Common myeloid progenitor, CD34-positive (primary cell): ENCODE data around the gene ABCG1.

Source experiments
- CTCF ChIA-PET: fragments of 350-600 bp; sonication (Branson Sonifier 250); formaldehyde crosslinking; loops from one replicate; lab custom pipeline; 2021; ENCODE audit warnings: antibody characterized with exemption; lab: Charles Lee
- POLR2A ChIA-PET: fragments of 350-600 bp; sonication (Branson Sonifier 250); formaldehyde crosslinking; loops from one replicate; lab custom pipeline; 2021; ENCODE audit warnings: antibody characterized with exemption; lab: Charles Lee
- DNase-seq, 3 donors: peaks; one replicate each; pipeline versions ENCODE4 v3.0.0 to v3.0.0-alpha.2; 2013
- H3K27ac ChIP-seq, 2 experiments: 1 replicate in 1 of 2; 2 replicates in 1 of 2; pipeline ENCODE4 v1.7.0; 2013; ENCODE audit warnings: inconsistent platforms in 2 of 2, low read length in 2 of 2, mild to moderate bottlenecking in 2 of 2, low read depth in 1 of 2, moderate library complexity in 1 of 2; ENCODE audit not compliant: severe bottlenecking in 2 of 2, insufficient read depth in 1 of 2, poor library complexity in 1 of 2
- H3K27me3 ChIP-seq, 5 experiments: replicated peaks in 2 of 5; 1 replicate in 3 of 5; 2 replicates in 2 of 5; pipeline versions ENCODE4 v1.6.1 to v1.7.0; 2013; ENCODE audit warnings: low read length in 4 of 5, mild to moderate bottlenecking in 2 of 5, moderate library complexity in 2 of 5, inconsistent platforms in 1 of 5; ENCODE audit not compliant: insufficient read depth in 5 of 5, control insufficient read depth in 4 of 5
- H3K36me3 ChIP-seq, 4 experiments: 1 replicate in 2 of 4; 2 replicates in 2 of 4; pipeline versions ENCODE4 v1.6.1 to v1.7.0; 2013; ENCODE audit warnings: low read length in 3 of 4, control low read depth in 1 of 4, mild to moderate bottlenecking in 1 of 4; ENCODE audit not compliant: control insufficient read depth in 4 of 4, insufficient read depth in 4 of 4
- H3K4me1 ChIP-seq, 4 experiments: 1 replicate in 3 of 4; 2 replicates in 1 of 4; pipeline versions ENCODE4 v1.6.1 to v1.7.1; 2013; ENCODE audit warnings: low read length in 3 of 4, mild to moderate bottlenecking in 3 of 4, control low read depth in 1 of 4, inconsistent platforms in 1 of 4, moderate library complexity in 1 of 4; ENCODE audit not compliant: control insufficient read depth in 4 of 4, insufficient read depth in 4 of 4; ENCODE audit errors: control extremely low read depth in 1 of 4
- H3K4me3 ChIP-seq, 7 experiments: 1 replicate in 4 of 7; 2 replicates in 3 of 7; pipeline versions ENCODE4 v1.5.1 to v1.7.0; 2013; ENCODE audit warnings: mild to moderate bottlenecking in 7 of 7, low read length in 6 of 7, moderate library complexity in 6 of 7, inconsistent platforms in 2 of 7, low read depth in 2 of 7, control low read depth in 1 of 7; ENCODE audit not compliant: insufficient read depth in 4 of 7, control insufficient read depth in 1 of 7; ENCODE audit errors: extremely low read depth in 1 of 7
- H3K9me3 ChIP-seq, 5 experiments: 1 replicate in 4 of 5; 2 replicates in 1 of 5; pipeline versions ENCODE4 v1.6.1 to v1.7.1; 2013; ENCODE audit warnings: low read length in 4 of 5, mild to moderate bottlenecking in 2 of 5, inconsistent platforms in 1 of 5, low read depth in 1 of 5, moderate library complexity in 1 of 5; ENCODE audit not compliant: control insufficient read depth in 4 of 5, insufficient read depth in 2 of 5; ENCODE audit errors: control extremely low read depth in 1 of 5
- WGBS: methylation state at CpG from one replicate; pipeline ENCODE4 v1.1.5; 2013; ENCODE audit not compliant: insufficient coverage; 5-methylcytosine and 5-hydroxymethylcytosine counted together

Gene ABCG1

GRCh38 chr21:42296501-42296900 is 77.6 kb downstream of the ABCG1 start:
- ChIA-PET POLR2A (no interaction called here), CTCF (interaction anchor here (0.7 to 4.7 kb wide), 7 partner anchors 13 to 158 kb away, joined by 3 to 21 read pairs (median 4); partner anchors contain the start of gene TFF3)
- Histone ChIP-seq H3K4me3 (no peak overlapping the region), H3K27me3 (no peaks in the 10 kb centered on the region), H3K27ac (no peak overlapping the region), H3K9me3 (no peaks in the 10 kb centered on the region), H3K4me1 (peaks cover 0 to 16% (median 5%) of the 10 kb centered on the region in 4 experiments), H3K36me3 (peaks cover 6 to 59% (median 23%) of the 10 kb centered on the region in 4 experiments)
- WGBS, result 86% methylated on average over 6 of the region's 7 CpGs
- no peak for DNase-seq

DNA sequence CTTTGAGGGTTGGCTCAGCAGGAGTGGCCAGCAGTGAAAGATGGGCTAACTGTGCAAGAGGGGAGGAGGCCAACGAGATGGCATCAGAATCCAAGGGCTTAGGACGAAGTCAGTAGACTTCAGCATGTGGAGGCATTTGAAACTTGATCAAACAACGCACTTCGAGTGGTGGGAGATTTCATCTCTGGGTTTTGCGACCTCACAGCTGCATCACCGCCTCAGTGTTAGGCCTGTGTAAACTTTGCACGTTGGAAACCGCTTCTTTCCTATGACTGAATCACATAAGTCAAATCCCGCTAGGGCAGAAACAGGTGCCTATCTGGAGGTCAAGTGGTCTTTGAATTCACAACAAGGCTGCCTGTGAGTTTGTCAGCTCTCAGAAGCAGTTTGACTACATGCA is 78.4 kb downstream of the ABCG1 start:
- H3K27me3 ChIP-seq, result no peaks in the 10 kb centered on the region
- no peak for DNase-seq
- H3K27ac ChIP-seq, result no peak overlapping the region
- CTCF ChIA-PET, result interaction anchor here (0.8 to 4.7 kb wide), 5 partner anchors 12 to 179 kb away, joined by 3 to 21 read pairs (median 4); no protein-coding TSS in a partner anchor
- no peaks in the 10 kb centered on the region for H3K9me3 ChIP-seq
- POLR2A ChIA-PET, result no interaction called here
- peaks cover 0 to 25% (median 14%) of the 10 kb centered on the region in 4 experiments for H3K4me1 ChIP-seq
- H3K36me3 ChIP-seq, result peaks cover 6 to 50% (median 19%) of the 10 kb centered on the region in 4 experiments
- H3K4me3 ChIP-seq, result no peak overlapping the region
- 89% methylated on average over 9 of the region's 9 CpGs for WGBS

DNA sequence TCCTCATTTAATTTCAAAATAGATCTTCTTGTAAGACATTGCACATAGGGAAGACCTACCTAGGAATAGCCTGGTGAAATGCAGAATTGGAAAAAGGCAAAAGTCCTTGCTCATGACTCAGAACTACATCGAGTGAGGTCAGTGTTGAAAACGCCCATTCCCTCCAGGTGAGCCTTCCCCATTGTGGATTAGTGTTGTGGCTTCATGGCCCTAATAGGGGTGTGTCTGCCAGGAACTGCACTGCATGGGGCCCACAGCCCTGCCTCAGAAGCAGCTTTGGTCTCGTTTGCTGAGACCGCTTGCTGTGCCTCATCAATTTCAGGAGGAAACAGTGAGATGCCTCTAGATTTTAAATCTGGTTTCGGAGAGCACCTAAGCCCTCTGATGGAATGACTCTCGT is 79.3 kb downstream of the ABCG1 start:
- POLR2A ChIA-PET, result no interaction called here
- no peaks in the 10 kb centered on the region for H3K9me3 ChIP-seq

DNA sequence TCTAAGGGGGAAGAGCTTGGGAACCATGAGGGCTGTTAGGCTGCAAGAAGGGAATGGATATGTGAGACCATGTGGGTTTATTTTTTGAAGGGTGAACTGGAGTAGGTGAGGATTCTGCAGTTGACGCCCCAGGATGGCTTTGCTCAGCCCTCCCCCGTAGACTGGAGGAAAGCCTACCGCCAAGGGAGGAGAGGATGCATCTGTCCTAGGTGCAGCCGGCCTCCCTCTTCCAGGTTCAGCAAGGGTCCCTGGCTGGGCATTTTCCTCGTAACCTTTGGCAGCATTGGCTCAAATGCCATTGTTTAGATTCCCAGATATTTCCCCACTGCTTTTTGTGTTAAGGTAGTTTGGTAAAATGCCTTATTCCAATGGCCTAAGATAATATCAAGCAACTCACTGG is 79.7 kb downstream of the ABCG1 start:
- 93% methylated on average over 3 of the region's 5 CpGs for whole genome bisulfite sequencing
- Histone ChIP-seq H3K27me3 (no peaks in the 10 kb centered on the region), H3K27ac (no peak overlapping the region), H3K9me3 (no peaks in the 10 kb centered on the region), H3K36me3 (peaks cover 3 to 37% (median 11%) of the 10 kb centered on the region in 4 experiments), H3K4me3 (no peak overlapping the region), H3K4me1 (peaks cover 0 to 33% (median 17%) of the 10 kb centered on the region in 4 experiments)
- CTCF ChIA-PET, result interaction anchor here (1.4 to 4.7 kb wide), 2 partner anchors 11 to 19 kb away, joined by 3 to 21 read pairs; no protein-coding TSS in a partner anchor
- POLR2A ChIA-PET, result no interaction called here
- DNase-seq, result no peak

More for the DNA sequence above, 79.3 kb downstream of the ABCG1 start:
- WGBS, result 86% methylated on average over 6 of the region's 6 CpGs
- CTCF ChIA-PET, result interaction anchor here (1.3 to 4.7 kb wide), 4 partner anchors 11 to 180 kb away, joined by 3 to 21 read pairs (median 4); no protein-coding TSS in a partner anchor
- Histone ChIP-seq H3K4me1 (peaks cover 0 to 33% (median 17%) of the 10 kb centered on the region in 4 experiments), H3K27ac (no peak overlapping the region), H3K4me3 (no peak overlapping the region), H3K27me3 (no peaks in the 10 kb centered on the region), H3K36me3 (peaks cover 3 to 41% (median 12%) of the 10 kb centered on the region in 4 experiments)
- DNase-seq, result no peak

- no peaks in the 10 kb centered on the region for H3K9me3 ChIP-seq
- ChIA-PET CTCF (interaction anchor here (1.4 to 4.7 kb wide), 2 partner anchors 10 to 20 kb away, joined by 3 to 21 read pairs; no protein-coding TSS in a partner anchor), POLR2A (no interaction called here)
- H3K27ac ChIP-seq, result no peak overlapping the region
- no peak overlapping the region for H3K4me3 ChIP-seq
- H3K27me3 ChIP-seq, result no peaks in the 10 kb centered on the region
- 92% methylated on average over 18 of the region's 20 CpGs for WGBS
- H3K4me1 ChIP-seq, result peaks cover 0 to 33% (median 17%) of the 10 kb centered on the region in 4 experiments
- H3K36me3 ChIP-seq, result peaks cover 3 to 29% (median 10%) of the 10 kb centered on the region in 4 experiments
- no peak for DNase-seq
Measured at GRCh38 chr21:42299324-42300044, 80.5 kb downstream of the ABCG1 start.

GRCh38 chr21:42300045-42300583 is 81.2 kb downstream of the ABCG1 start:
- 100% methylated on average over 2 of the region's 7 CpGs for WGBS
- CTCF ChIA-PET, result interaction anchor here (1.2 to 4.7 kb wide), 4 partner anchors 9 to 21 kb away, joined by 3 to 21 read pairs (median 10); no protein-coding TSS in a partner anchor

More at GRCh38 chr21:42300045-42300583, 81.2 kb downstream of the ABCG1 start:
- H3K4me1 ChIP-seq, result peaks cover 0 to 37% (median 17%) of the 10 kb centered on the region in 4 experiments
- POLR2A ChIA-PET, result no interaction called here
- H3K4me3 ChIP-seq, result no peak overlapping the region
- no peak overlapping the region for H3K27ac ChIP-seq
- H3K36me3 ChIP-seq, result peaks cover 3 to 24% (median 10%) of the 10 kb centered on the region in 4 experiments
- DNase-seq, result no peak
- H3K9me3 ChIP-seq, result no peaks in the 10 kb centered on the region
- H3K27me3 ChIP-seq, result no peaks in the 10 kb centered on the region
